HG03139 (cell line): ENCODE results near the gene PARVB.

Experiments
- ATAC-seq: cut with Tn5 transposase; IDR thresholded peaks from one replicate; pipeline ENCODE4 v1.9.1; 2021; ENCODE audit not compliant: unreplicated experiment

The PARVB gene

GRCh38 chr22:44024288-44024921 lies at the start of gene PARVB:
TSS of gene PARVB (plus strand) at chr22:44024302. CDS start at chr22:44024340, 38 bp downstream.
- no peak for ATAC-seq

- no peak for ATAC-seq
Observed at GRCh38 chr22:43975041-43975440, 49.1 kb upstream of the PARVB start.

- ATAC-seq: no peak
Observed at GRCh38 chr22:43976861-43977795, 47.0 kb upstream of the PARVB start.

- no peak for ATAC-seq
Observed at GRCh38 chr22:43978558-43978957, 45.5 kb upstream of the PARVB start.

GRCh38 chr22:43980579-43980978 lies 43.5 kb upstream of the PARVB start:
- ATAC-seq: no peak

GRCh38 chr22:43980996-43981395 lies 43.1 kb upstream of the PARVB start:
- ATAC-seq: no peak

GRCh38 chr22:43983808-43984207 lies 40.3 kb upstream of the PARVB start:
- ATAC-seq: no peak

GRCh38 chr22:43985532-43985931 lies 38.6 kb upstream of the PARVB start:
- no peak for ATAC-seq

- no peak for ATAC-seq
Observed at GRCh38 chr22:43988116-43988820, 35.8 kb upstream of the PARVB start.

GRCh38 chr22:43988960-43989359 lies 35.1 kb upstream of the PARVB start:
- ATAC-seq: no peak

- ATAC-seq: no peak
Observed at GRCh38 chr22:43990044-43990443, 34.1 kb upstream of the PARVB start.

GRCh38 chr22:43991316-43992020 lies 32.6 kb upstream of the PARVB start:
- no peak for ATAC-seq

- no peak for ATAC-seq
Observed at GRCh38 chr22:43992331-43992821, 31.7 kb upstream of the PARVB start.

GRCh38 chr22:43993072-43993760 lies 30.9 kb upstream of the PARVB start:
- ATAC-seq: no peak

GRCh38 chr22:43994006-43994405 lies 30.1 kb upstream of the PARVB start:
- no peak for ATAC-seq

- ATAC-seq: no peak
Observed at GRCh38 chr22:43994416-43994815, 29.7 kb upstream of the PARVB start.

GRCh38 chr22:43995057-43995685 lies 28.9 kb upstream of the PARVB start:
- no peak for ATAC-seq

GRCh38 chr22:43995798-43996169 lies 28.3 kb upstream of the PARVB start:
- no peak for ATAC-seq

- no peak for ATAC-seq
Observed at GRCh38 chr22:43996170-43996980, 27.7 kb upstream of the PARVB start.
